Measurements from ENCODE around the gene TFDP1.
A peak's percentile ranks its signal among the peaks of the same experiment; 100 is the strongest.

TFDP1 gene

GRCh38 chr13:113584205-113584869 is at the start of gene TFDP1:
TFDP1 (plus strand) TSS chr13:113584753; CDS start chr13:113585838, 1,085 bp downstream.
- DNase-seq, result peak; percentile 74

- DNase-seq, result no peak
Observed at GRCh38 chr13:113535381-113535781, 49.2 kb upstream of the TFDP1 start.

- DNase-seq, result no peak
Observed at GRCh38 chr13:113536461-113537110, 48.0 kb upstream of the TFDP1 start.

GRCh38 chr13:113537205-113537604 is 47.3 kb upstream of the TFDP1 start:
- no peak for DNase-seq

GRCh38 chr13:113537909-113538688 is 46.5 kb upstream of the TFDP1 start:
- DNase-seq, result no peak

- no peak for DNase-seq
Observed at GRCh38 chr13:113538689-113539058, 45.9 kb upstream of the TFDP1 start.

- no peak for DNase-seq
Observed at GRCh38 chr13:113539176-113539575, 45.4 kb upstream of the TFDP1 start.

- no peak for DNase-seq
Observed at GRCh38 chr13:113539822-113540221, 44.7 kb upstream of the TFDP1 start.

GRCh38 chr13:113540523-113540922 is 44.0 kb upstream of the TFDP1 start:
- no peak for DNase-seq

GRCh38 chr13:113542751-113543424 is 41.7 kb upstream of the TFDP1 start:
- no peak for DNase-seq

- DNase-seq, result no peak
Observed at GRCh38 chr13:113544071-113544891, 40.3 kb upstream of the TFDP1 start.

GRCh38 chr13:113544896-113545295 is 39.7 kb upstream of the TFDP1 start:
- no peak for DNase-seq

- DNase-seq, result no peak
Observed at GRCh38 chr13:113545455-113545930, 39.1 kb upstream of the TFDP1 start.

GRCh38 chr13:113545931-113546516 is 38.5 kb upstream of the TFDP1 start:
- no peak for DNase-seq

- no peak for DNase-seq
Observed at GRCh38 chr13:113546571-113547237, 37.8 kb upstream of the TFDP1 start.

GRCh38 chr13:113547238-113547971 is 37.1 kb upstream of the TFDP1 start:
- DNase-seq, result no peak

GRCh38 chr13:113548171-113548641 is 36.3 kb upstream of the TFDP1 start:
- DNase-seq, result no peak

GRCh38 chr13:113548778-113549621 is 35.6 kb upstream of the TFDP1 start:
- no peak for DNase-seq

GRCh38 chr13:113550453-113550852 is 34.1 kb upstream of the TFDP1 start:
- DNase-seq, result no peak

Measured in CD4-positive, alpha-beta T cell treated with Interleukin-10 for 1 hour (primary cell).